PC-3 (cell line): ENCODE measurements around the gene HNRNPDL. TPM values are rescaled to one million over a fixed set of nuclear protein-coding genes. Genes with fewer than 3 reads are reported as not detected.

Experiments
- ATAC-seq: fragments of 200-7000 bp; cut with Tn5 transposase; 2 replicates; pipeline ENCODE4 v1.9.1; 2020; ENCODE audit warnings: mild to moderate bottlenecking, moderate library complexity
- BruUV-seq: library from RNA; stranded (reverse); fragments of 400-500 nt; replicated peaks from 2 replicates; lab custom pipeline; 2021; lab: Mats Ljungman, UMichigan
- CTCF ChIA-PET: fragments of 300-600 bp; sonication (Branson Sonifier 250); formaldehyde crosslinking; loops from one replicate; lab custom pipeline; 2022; ENCODE audit warnings: antibody characterized with exemption; lab: Charles Lee
- POLR2A ChIA-PET: fragments of 300-600 bp; sonication (Branson Sonifier 250); formaldehyde crosslinking; loops from one replicate; lab custom pipeline; 2022; ENCODE audit warnings: antibody characterized with exemption; ENCODE audit not compliant: unreplicated experiment; lab: Charles Lee
- DNase-seq: peaks from one replicate; pipeline ENCODE4 v3.0.0-alpha.2; 2015
- H2AFZ ChIP-seq: fragments of 300-600 bp; sonication (generic); 2 replicates; pipeline ENCODE4 v1.6.0; 2016; ENCODE audit warnings: antibody characterized with exemption, low read length
- H3F3A ChIP-seq: fragments of 300-600 bp; sonication (generic); one replicate; pipeline ENCODE4 v1.6.0; 2017; ENCODE audit warnings: antibody characterized with exemption, low read length, control low read depth, mild to moderate bottlenecking; ENCODE audit not compliant: unreplicated experiment
- H3K27ac ChIP-seq: fragments of 300-600 bp; sonication (generic); 2 replicates; pipeline ENCODE4 v1.5.1; 2016; ENCODE audit warnings: mild to moderate bottlenecking, low read length
- H3K27me3 ChIP-seq: fragments of 300-600 bp; sonication (generic); 2 replicates; pipeline ENCODE4 v1.6.1; 2016; ENCODE audit warnings: low read length, mixed read lengths
- H3K36me3 ChIP-seq: fragments of 300-600 bp; sonication (generic); 2 replicates; pipeline ENCODE4 v1.6.1; 2016; ENCODE audit warnings: low read depth, mixed run types, low read length, mixed read lengths
- H3K4me1 ChIP-seq: fragments of 300-600 bp; sonication (generic); 2 replicates; pipeline ENCODE4 v1.5.1; 2016; ENCODE audit warnings: low read length; ENCODE audit not compliant: insufficient read depth
- H3K4me2 ChIP-seq: fragments of 300-600 bp; sonication (generic); 2 replicates; pipeline ENCODE4 v1.6.0; 2016; ENCODE audit warnings: low read length
- H3K4me3 ChIP-seq: fragments of 300-600 bp; sonication (generic); 2 replicates; pipeline ENCODE4 v1.5.1; 2016; ENCODE audit warnings: mild to moderate bottlenecking, low read length, mixed read lengths
- H3K79me2 ChIP-seq: fragments of 300-600 bp; sonication (generic); 2 replicates; pipeline ENCODE4 v1.6.1; 2017; ENCODE audit warnings: low read length, mixed read lengths
- H3K9ac ChIP-seq: fragments of 300-600 bp; sonication (generic); 2 replicates; pipeline ENCODE4 v1.6.0; 2016; ENCODE audit warnings: mild to moderate bottlenecking, low read length
- H3K9me2 ChIP-seq: fragments of 300-600 bp; sonication (generic); replicated peaks from 2 replicates; pipeline ENCODE4 v1.6.1; 2016; ENCODE audit warnings: mixed run types, low read length, mixed read lengths
- H3K9me3 ChIP-seq: fragments of 300-600 bp; sonication (generic); 2 replicates; pipeline ENCODE4 v1.6.1; 2016; ENCODE audit warnings: low read length, mixed read lengths
- H4K20me1 ChIP-seq: fragments of 300-600 bp; sonication (generic); 2 replicates; pipeline ENCODE4 v1.6.1; 2016; ENCODE audit warnings: low read length, mixed read lengths
- CTCF ChIP-seq: fragments of 300-600 bp; sonication (generic); conservative IDR thresholded peaks from 2 replicates; pipeline ENCODE4 v1.5.1; 2017; ENCODE audit warnings: antibody characterized with exemption, low read depth, mild to moderate bottlenecking, low read length
- EZH2 ChIP-seq: fragments of 300-600 bp; sonication (generic); IDR thresholded peaks from one replicate; pipeline ENCODE4 v1.6.1; 2017; ENCODE audit warnings: antibody characterized with exemption, mild to moderate bottlenecking, low read length; ENCODE audit not compliant: unreplicated experiment
- EZH2phosphoT487 ChIP-seq: fragments of 300-600 bp; sonication (generic); IDR thresholded peaks from 2 replicates; pipeline ENCODE4 v1.6.1; 2018; ENCODE audit warnings: mild to moderate bottlenecking, antibody characterized with exemption, low read length, borderline replicate concordance
- intact Hi-C: fragments of 100-400 bp; cut with micrococcal nuclease; formaldehyde crosslinking; loops from 2 replicates; pipeline ENCODE4 v1.9.0; 2023
- total RNA-seq: library from RNA; depleted of rRNA; stranded (reverse); fragments of >200 nt; gene quantifications from 2 replicates; pipeline ENCODE4 v1.2.3, GENCODE V29; 2014

HNRNPDL gene
- total RNA-seq, 1 experiment from 2014 or later, result 207 TPM

- Histone ChIP-seq H3K4me1 (peaks cover 16% of the 10 kb centered on the region), H3K27ac (no peak overlapping the region), H3K36me3 (peaks cover 11% of the 10 kb centered on the region), H3F3A (no peaks in the 10 kb centered on the region), H3K79me2 (peaks cover 93% of the 10 kb centered on the region), H3K9me2 (no peaks in the 10 kb centered on the region), H3K9ac (no peak overlapping the region), H4K20me1 (peaks cover 40% of the 10 kb centered on the region), H3K27me3 (no peaks in the 10 kb centered on the region), H3K4me3 (0 out of 2 replicates have a peak overlapping the region, but pooled peaks have one; percentile 97), H3K4me2 (peak overlapping the region; percentile 93), H3K9me3 (no peaks in the 10 kb centered on the region), H2AFZ (no peak overlapping the region)
- no peak for TF ChIP-seq EZH2
- no peak for TF ChIP-seq EZH2phosphoT487
- no peak for TF ChIP-seq CTCF
- CTCF ChIA-PET, result no interaction called here
- DNase-seq, result no peak
- BruUV-seq, result no TSS peak
- ATAC-seq, result no peak
- intact Hi-C loops, result no loop called here
- POLR2A ChIA-PET, result no interaction called here
Measured at GRCh38 chr4:82432596-82432995, 2.3 kb upstream of the HNRNPDL start.

- no peak overlapping the region for H2AFZ ChIP-seq
- no peak overlapping the region for H3K27ac ChIP-seq
- no peaks in the 10 kb centered on the region for H3K9me3 ChIP-seq
- peak overlapping the region; percentile 99; the same call in 1 of the 2 replicates for H3K9ac ChIP-seq
- H3K36me3 ChIP-seq, result peaks cover 19% of the 10 kb centered on the region
- BruUV-seq, result no TSS peak
- ATAC-seq (no peak), DNase-seq (no peak)
- intact Hi-C loops, result loop anchor here (2.0 kb wide), 1 partner anchor 37 kb away; no protein-coding TSS in a partner anchor
- TF ChIP-seq EZH2 (no peak), CTCF (no peak), EZH2phosphoT487 (no peak)
- peaks cover 18% of the 10 kb centered on the region for H3K4me1 ChIP-seq
- H3K4me3 ChIP-seq, result peak overlapping the region; percentile 97
- H3K9me2 ChIP-seq, result no peaks in the 10 kb centered on the region
- H3K27me3 ChIP-seq, result no peaks in the 10 kb centered on the region
- ChIA-PET CTCF (no interaction called here), POLR2A (no interaction called here)
- H3F3A ChIP-seq, result no peaks in the 10 kb centered on the region
- peak overlapping the region; percentile 93 for H3K4me2 ChIP-seq
- H3K79me2 ChIP-seq, result peaks cover 93% of the 10 kb centered on the region
- peaks cover 48% of the 10 kb centered on the region for H4K20me1 ChIP-seq
Measured at GRCh38 chr4:82431831-82432230, 1.6 kb upstream of the HNRNPDL start.

GRCh38 chr4:82430964-82431745, 893 bp upstream of the HNRNPDL start:
- Histone ChIP-seq H3K27ac (peak overlapping the region; percentile 84), H3K9me3 (no peaks in the 10 kb centered on the region), H3K9me2 (no peaks in the 10 kb centered on the region), H3K27me3 (no peaks in the 10 kb centered on the region), H3K4me1 (peaks cover 25% of the 10 kb centered on the region), H3K36me3 (peaks cover 26% of the 10 kb centered on the region), H3K79me2 (peaks cover 93% of the 10 kb centered on the region), H3K4me2 (peak overlapping the region; percentile 93), H3K4me3 (peak overlapping the region; percentile 97), H2AFZ (peak overlapping the region; percentile 80), H4K20me1 (peaks cover 54% of the 10 kb centered on the region), H3F3A (peaks cover 4% of the 10 kb centered on the region), H3K9ac (peak overlapping the region; percentile 99)
- peak; percentile 26 for DNase-seq
- intact Hi-C loops, result loop anchor here (1.0 to 2.0 kb wide), 2 partner anchors 36 to 57 kb away; no protein-coding TSS in a partner anchor
- POLR2A ChIA-PET, result no interaction called here
- ATAC-seq, result peak; percentile 2; the same call in 1 of the 2 replicates
- CTCF ChIA-PET, result no interaction called here
- BruUV-seq, result TSS peak; percentile 51
- TF ChIP-seq EZH2 (no peak), CTCF (no peak), EZH2phosphoT487 (no peak)
